ENCODE data around the gene SPO11.

The SPO11 gene

DNA sequence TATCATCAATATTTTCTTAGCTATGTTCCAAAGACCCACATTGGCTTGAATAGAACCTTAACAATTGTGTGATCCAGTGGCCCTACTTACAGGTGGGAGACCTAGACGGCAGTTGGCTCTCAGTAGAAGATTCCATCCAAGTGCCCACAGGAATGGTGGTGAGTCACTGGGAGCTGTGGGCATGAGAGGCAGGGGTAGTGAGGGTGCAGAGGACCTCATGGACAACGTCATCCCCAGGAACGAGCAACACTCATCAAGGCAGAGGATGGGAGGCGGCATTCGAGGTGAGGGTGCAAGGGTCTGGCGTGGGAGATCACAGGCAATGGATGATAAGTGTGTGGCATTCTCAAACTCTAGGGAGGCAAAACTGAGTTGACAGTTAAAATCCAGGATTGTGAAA lies 17.5 kb upstream of the SPO11 start:
- DNase-seq: no peak

DNA sequence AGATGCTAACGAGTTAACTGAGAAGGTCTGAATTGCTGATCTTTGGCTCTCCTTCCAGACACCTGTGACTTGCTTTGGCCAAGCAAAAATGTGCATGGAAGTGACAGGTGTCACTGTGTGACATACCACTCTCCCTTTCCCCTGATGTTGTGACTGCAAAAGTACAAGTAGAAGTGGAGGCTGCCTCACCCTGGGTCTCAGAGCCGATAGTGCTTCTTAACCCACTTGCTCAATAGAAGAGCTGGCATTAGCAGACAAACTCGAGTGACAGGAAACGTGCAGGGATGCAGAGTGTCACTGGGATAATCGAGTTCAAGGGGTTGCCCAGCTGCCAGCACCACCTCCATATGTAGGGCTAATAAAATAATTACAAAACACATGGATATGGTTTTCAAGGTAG lies 16.4 kb upstream of the SPO11 start:
- no peak for DNase-seq

DNA sequence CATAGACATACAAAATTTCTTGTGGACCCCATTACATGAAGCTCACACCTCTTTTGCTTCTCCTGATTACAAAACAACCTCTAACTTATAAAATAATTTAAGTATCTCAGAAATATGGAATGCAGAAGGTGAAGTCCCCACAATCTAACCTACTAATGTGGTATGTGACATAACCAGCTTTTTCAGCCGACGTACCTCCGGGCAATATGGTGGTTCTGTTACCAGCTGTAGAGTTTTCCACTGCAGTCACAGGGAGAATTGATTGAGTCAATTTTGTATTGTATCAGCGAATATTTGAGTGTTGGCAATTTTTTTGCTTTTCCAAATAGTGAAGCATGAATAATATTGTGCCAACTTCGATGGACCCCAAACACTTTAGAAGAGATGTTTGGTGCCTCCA lies 15.7 kb upstream of the SPO11 start:
- DNase-seq: no peak

DNA sequence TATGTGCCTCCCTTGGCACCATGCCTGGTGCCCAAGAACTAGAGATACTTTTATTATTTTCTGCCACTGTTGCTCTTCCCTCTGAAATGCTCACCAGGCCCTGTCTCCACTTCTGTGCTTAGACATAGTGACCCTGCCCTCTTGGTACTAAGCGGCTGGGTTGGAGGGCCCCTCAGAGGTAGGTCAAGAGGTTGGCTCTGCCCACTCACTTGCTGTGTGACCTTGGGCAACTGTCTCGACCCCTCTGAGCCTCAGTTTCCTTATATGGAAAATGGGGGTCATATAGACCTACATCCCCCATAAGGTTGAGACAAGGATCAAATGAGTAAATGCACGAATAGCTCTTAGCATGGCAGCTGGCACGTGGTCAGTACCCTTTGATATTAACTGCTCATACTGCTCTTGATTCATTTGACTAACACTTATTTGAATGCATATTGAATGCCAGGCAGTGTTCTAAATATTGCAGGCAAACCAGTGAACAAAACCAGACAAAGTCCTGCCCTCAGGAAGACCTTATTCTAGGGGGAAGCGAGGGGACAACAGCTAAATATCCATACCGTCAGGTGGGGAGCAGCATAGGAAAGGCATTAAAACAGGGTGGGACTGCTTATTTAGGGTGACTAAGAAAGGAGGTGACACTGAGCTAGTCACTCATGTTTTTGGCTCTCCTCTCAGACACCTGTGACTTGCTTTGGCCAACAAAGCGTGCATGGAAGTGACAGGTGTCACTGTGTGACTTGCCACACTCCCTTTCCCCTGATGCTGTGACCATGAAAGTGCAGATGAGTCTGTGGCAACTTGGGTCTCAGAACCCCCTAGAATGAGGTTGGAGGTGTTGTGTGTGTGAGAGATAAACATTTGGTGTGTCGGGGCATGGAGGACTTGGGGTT lies 14.3 kb upstream of the SPO11 start:
- no peak for DNase-seq

DNA sequence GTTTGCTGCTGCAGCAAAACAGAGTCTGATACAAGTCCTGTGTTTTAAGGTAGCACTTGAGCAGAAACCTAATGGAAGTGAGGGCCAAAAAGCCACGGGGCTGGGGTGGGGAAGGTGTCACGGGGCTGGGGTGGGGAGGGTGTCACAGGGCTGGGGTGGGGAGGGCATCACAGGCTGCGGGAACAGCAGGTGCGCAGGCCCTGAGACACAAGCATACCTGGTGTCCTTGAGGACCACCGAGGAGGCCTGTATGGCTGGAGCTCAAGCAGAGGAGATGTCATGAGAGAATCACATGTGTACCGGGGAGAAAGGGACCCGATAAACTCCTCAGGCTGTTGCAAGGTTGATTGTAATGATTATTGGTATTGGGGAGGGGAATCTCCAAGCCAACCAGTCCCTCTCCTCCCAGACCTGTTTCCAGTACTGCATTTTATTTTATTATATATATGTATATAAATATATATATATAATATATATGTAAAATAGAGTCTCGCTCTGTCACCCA lies 13.6 kb upstream of the SPO11 start:
- DNase-seq: no peak

DNA sequence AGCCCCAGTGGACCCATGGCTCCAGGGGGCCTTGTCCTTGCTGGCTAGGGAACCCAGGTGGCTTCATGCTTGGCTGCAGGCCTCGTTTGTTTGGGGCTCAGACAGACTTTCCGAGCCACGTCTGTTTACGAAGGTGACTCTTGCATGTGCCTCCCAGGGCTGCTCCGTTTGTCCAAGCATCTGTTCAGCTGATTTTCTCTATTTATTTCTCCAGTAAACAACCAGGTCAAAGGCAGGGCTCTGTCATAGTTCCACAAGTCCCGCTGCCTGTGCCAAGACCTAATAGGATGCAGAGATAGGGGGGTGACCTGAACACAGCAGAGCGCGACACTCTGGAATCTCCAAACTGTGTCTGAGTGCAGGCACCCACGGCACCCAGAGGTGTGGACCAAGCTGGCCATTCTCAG lies 12.8 kb upstream of the SPO11 start:
- DNase-seq: no peak

DNA sequence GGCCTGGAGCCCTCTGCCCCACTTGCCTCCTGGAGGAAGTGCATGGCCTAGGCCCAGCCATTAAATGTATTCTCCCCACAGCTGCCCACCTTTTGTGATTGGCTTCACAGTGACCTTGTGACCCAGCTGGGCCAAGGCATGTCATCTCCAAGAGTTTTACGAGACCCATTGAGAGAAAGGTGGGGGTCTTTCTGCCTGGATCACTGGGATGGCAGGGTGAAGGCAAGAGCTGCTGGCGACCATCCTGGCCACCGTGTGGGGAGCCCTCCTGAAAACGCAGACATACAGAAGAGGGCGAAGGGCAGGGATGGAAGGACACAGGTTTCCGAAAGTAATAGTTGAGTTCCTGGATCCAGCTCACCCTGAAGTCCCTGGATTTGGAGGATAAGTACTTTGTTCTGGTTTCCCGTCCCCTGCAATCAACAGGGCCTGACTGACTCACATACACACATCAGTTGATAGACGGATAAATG lies 12.3 kb upstream of the SPO11 start:
- DNase-seq: no peak

DNA sequence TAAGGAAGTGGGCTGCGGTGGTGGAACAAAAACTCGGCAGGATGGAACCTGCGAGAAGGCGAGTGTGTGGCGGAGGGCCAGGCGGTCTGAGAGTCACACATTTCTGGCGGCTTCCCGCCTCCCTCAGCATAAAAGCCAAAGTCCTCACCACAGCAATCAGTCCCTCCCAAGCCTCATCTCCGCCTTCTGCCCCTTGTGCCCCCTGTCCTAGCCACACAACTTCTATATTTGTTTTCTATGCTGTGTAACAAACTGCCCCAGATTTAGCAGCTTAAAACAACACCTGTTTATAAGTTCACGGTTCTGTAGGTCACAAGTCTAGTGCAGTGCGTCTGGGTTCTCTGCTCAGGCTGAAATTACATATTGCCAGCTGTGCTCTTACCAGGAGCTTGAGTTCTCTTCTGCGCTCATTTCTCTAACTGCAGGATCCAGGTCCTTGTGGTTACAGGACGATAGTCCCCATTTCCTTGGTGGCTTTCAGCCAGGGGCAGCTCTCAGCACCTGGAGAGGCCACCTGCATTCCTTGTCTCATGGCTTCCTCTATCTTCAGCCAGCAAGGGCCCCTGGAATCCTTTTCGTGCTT lies 11.7 kb upstream of the SPO11 start:
- no peak for DNase-seq

DNA sequence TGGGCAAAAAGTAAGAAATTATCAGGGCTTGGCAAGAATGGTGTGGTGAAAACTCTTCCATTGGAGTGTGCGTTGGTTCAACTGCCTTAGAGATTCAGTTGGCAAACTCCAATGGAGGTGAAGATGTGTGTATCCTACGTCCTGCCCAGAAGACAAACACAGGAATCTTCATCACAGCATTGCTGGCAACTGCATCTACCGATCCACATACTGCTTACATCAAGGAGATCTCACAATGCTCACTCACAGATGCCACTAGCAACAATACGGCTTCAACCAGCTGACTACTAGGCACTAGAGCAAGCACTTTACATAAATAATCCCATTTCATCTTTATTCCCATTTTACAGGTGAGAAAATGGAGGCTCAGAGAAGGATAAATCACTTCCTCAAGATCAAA lies 10.0 kb upstream of the SPO11 start:
- no peak for DNase-seq

DNA sequence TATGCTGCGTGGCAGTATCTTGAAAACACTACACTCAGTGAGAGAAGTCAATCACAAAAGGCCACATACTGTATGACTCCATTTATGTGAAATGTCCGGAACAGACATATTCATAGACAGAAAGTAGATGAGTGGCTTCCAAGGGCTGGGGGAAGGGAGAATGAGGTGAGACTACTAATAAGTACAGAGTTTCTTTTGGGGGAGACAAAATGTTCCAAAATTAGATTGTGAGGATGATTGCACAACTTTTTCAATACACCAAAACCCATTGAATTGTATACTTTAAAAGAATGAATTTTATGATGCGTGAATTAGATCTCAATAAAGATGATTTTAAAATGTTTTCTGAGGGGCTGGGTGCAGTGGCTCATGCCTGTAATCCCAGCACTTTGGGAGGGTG lies 9.2 kb upstream of the SPO11 start:
- no peak for DNase-seq

DNA sequence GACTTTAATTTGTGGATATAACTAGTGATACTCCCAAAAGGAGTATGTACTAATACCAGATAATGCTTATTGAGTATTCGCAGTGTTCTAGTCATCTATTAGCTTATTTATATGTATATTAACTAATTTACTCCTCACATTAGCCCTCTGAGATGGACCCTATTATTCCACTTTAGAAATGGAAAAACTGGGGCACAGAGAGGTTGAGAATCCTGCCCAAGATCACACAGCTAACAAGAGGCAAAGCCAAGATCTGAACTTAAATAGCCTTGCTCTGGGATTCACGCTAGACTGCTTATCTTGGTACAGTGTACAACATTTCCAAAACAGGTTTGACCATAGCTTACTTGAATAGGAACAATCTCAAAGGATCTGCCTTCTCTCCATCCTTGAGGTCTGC lies 8.5 kb upstream of the SPO11 start:
- no peak for DNase-seq

DNA sequence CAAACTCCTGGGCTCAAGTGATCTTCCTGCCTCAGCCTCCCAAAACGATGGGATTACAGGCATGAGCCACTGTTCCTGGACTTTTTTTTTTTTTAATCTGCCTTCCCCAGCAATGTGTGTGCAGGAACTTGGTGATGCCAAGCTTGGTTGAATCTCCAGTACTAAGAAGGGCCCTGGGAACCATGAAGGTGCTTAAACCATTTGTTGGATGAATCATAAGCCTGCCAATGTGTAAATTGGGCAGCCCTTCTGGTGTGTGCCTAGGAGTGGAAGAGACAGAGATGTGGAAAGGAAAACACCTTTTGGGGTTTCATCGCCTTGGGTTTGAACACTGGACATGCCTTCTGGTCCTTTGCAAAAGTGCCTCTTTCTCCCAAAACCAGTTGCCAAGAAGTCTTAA lies 7.1 kb upstream of the SPO11 start:
- no peak for DNase-seq

DNA sequence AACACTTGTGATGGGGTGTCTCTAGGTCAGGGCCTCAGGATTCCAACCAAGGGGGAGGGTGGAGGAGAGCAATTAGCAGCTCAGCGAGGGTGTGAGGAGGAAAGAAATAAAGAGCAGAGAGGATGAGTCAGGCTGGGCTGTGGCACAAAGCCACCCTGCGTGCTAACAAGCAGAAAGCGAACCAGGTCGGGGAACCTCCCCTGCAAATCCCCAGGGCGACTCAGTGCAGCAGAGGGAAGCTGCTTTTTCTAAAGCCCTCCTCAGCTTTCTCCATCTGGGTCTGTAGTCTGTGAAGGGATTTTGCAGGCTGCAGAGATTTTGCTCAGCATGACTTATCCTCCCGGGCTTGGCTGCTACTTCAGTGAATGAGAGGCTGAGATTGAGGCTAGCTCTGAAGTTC lies 6.6 kb upstream of the SPO11 start:
- DNase-seq: no peak

DNA sequence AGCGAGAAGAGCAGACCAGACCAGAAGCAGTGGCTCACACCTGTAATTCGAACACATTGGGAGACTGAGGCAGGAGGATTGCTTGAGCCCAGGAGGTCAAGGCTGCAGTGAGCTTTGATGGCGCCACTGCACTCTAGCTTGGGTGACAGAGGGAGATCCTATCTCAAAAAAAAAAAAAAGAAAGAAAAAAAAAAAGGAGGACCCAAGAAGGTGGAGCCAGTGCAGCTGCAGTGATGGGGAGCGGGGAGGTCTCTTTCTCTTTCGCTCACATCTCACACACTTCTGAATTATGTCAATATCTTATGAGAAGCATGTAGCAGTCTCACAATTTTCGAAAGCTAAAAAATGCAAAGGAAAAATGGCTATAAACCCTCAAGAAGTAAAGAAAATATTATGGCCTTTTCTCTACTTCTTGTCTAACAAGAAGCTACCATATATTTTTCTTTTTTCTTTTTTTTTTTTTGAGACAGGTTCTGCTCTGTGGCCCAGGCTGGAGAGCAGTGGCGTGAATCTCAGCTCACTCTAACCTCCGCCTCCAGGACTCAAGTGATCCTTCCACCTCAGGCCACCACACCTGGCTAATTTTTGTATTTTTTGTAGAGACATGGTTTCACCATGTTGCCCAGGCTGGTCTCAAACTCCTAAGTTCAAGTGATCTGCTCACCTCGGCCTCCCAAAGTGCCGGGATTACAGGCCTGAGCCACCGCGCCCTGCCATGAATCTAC lies 3.8 kb upstream of the SPO11 start:
- DNase-seq: no peak

DNA sequence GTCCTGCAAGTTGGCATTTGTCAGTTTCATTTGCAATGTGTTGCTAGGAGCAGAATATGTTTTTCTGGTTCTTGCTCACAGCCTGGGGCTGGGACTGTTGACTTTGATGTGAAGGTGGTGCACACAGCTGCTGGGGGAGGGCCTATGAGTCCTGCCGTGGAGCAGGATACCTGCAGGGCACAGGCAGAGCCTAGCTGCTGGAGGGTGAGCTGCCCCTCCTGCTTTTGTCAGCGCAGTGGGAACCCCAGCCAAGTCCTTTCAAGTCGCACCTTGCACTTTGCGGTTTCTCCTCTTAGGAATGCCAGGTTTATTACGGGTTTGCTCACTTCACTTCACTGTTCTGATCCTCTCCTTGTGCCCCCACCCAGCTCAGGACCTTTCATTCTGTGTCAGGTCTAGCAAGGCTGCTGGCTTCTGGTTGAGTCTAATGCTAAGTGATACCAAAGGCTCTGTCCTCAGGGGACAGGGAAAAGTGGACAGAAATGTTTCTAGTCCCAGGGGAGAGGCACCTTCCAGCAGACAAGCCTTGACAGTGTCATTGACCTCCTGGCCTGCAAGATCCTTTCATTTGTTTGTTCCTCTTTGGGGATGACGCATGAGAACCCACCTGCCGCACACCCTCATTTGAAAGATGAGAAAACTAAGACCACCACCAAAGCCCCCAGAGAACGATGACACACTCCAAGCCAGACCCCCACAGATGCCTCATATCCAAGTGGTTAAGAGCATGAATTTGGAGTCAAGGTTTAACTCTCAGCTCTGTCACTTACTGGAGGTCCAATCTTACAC lies 2.7 kb upstream of the SPO11 start:
- DNase-seq: no peak

DNA sequence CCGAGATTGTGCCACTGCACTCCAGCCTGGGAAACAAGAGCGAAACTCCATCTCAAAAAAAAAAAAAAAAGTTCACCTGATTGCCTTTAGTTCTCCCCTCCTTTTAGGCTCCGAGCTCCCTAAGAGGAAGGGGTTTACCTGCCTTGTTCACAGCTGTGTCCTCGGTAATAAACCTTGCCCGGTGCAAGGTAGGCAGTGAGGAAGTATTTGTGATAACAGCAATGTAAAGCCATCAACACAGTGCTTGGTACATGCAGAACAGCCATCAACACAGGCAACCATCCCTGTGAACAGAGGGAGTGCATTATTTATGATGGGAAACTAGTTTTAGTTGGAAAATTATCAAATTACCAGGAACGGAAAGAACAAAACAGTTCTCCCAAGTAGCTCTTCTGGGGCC lies 1.8 kb upstream of the SPO11 start:
- no peak for DNase-seq

DNA sequence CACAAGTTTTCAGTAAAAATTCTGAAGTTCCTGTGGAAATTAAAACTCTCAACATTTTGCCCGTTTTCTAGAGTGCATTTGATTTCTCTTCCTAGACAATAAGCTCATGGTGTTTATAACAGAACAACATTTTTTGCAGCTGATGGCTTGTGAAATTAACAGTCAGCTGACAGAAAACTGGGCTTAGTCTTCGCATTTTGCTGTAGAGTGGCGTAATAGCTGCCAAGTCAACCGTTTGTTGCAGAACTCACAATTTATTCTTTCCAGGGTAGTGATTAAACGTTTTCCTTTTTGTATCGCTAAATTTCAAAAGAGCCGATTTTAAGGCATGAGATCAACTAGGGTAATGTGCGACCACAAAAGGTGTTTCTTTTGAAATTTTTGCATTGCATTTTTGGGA lies 1.4 kb downstream of the SPO11 start:
- DNase-seq: no peak

DNA sequence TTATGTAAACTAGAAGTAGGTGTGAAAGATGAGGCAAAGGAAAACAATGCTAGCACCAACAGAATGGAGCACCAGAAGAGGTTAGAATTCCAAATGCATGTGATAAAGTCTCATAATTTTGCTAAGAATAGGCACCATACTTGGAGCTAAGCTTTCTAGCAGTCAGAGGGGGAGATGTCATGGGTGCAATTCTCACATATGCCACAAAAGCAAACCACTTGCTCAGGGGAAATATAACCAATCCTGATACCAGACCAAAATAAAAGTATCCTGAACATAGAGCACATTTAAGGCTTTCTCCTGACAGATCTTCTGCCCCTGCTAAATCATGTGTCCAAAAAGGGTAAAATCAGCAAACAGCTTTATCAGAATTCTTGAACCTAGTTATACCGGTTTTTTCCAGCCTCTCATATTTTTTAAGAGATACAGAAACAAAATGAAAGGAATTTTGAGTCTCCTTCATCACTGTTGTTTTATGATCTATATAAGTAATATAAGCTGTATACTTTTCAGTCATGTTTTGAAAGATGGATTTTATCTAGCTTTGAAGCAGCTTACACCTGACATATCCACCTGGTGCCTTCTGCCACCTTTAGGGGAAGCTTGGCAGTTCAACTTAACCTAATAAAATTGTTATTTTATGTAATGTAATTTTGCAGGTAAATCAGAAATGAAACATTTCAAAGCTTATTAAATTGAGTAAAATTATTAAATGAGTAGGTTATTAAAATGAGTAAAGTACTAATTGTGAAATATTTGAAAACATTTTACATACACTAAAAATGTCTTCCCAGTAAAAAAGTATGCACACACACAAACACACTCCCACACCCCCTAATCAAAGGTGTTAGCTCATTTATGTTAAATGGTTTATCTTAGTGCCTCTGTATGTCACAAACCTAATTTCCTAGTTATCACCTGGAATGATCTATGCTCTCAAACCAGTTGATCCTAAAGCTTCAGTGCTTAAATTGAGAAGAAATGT lies 2.8 kb downstream of the SPO11 start:
- no peak for DNase-seq

DNA sequence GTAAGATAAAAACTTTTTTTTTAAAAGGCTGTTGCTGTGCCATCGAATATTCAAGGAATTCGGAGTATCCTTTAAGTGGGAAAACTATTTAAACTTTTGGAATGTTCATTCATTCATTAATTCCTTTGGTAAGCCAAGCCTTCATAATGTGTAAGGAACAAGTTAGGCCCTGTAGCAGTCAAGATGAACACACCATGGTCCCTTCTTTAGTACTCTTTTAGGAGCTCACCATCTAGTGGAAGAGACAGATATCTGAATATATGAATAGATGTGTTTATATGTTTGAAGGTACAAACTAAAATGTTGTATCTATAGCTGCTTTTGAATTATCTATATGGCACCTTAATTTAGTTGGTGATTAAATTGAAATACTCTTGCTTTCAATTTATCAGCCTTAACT lies 5.8 kb downstream of the SPO11 start:
- no peak for DNase-seq

DNA sequence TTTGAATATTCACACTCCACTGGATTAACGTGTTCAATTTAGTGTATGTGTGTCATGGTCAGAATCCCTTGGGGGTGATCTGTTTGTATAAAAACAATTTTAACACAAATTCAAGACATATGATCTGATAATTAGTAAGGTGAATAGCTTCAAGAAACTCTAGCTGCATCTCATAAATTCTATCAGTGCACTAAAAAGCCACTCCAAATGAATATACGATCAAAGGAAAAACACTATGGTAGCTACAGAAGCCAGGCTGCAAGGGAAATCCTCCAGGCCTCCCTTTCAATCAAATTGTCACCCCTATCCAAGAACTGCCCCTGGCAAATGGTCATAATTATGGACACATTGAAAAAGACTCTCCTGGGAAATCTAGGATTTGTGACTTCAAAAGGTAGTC lies 12.1 kb downstream of the SPO11 start:
- no peak for DNase-seq

DNA sequence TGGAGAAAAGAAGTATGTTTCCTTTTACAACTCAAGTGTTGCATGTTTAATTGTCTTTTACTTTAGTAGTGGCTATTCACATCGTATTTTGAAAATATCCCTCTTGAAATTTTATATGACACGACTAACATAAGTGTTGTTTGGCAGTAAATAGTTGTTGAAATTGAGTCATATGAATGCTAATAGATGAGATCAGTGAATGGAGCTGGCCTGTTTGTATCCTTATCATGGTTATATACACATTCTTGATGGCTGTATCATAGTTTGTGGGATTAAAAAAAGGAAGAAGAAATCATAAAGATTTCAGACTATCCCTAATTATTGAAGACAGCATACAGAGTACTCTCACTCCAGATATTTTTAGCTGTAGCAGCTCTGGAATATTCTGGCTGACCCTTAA lies 13.2 kb downstream of the SPO11 start:
- no peak for DNase-seq

DNA sequence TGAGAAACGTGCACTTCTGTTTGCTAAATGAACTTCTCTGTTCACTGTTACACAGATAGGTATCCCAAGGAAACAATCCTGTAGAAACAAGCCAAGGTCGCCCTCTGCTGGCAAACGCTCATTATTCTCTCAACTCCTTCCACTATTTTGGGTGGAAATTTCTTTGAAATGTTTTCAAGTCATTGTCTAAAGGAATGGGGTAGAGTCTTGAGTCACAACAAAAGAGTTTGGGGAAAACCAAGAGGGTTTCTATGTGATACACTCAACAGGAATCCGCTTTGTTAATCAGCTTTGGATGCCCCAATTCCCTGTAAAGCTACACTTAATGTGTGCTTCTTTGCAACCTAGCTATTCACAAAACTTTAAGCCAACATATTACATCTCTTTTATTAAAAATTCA lies 16.9 kb downstream of the SPO11 start:
- DNase-seq: peak; percentile 12

Data from NCI-H1048 (cell line).